ENCODE results near the gene PLA2G4E.
A peak's percentile ranks its signal among the peaks of the same experiment; 100 is the strongest.

Gene PLA2G4E

DNA sequence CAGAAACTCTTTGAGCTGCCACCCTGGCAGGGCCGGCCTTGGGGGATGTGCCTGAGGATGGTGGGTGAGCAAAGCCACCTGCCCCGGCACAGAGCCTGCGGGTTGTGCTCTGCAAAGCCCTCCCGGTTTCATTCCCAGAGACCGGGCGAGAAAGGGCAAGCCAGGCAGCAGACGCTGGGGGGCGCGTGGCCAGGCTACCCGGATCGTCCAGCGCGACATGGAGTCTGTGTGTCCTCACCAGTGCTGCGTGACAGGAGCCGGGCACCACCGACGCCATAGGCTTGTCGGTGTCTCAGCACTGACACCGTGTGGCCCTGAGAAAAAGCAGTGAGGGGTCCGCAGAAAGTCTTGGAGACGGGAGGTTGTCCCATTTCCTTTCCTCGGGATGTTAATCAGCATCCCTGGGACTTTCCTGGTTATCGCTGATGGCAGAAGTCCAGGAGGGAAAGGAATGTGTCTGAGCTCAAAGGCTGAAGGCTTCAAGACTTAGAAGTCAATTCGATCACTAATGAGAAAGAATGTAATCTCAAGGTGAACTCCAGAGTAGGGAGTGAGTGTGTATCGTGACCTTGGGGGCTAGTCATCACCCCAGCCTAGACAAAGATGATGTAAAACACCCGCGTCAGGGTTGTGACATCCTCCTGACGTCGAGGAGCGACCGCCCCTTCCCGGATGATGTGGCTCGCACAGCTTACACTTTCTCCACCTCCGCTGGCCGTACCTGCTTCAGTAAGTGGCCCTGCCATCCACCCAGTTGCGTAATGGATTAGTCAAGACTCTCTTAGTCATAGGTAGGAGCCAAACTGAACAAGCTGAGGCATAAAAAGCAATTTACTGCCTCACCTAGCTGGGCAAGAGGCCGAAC, 36.3 kb upstream of the PLA2G4E start:
- DNase-seq (ENCODE audit: insufficient read length, low spot score) (peak; percentile 45), FAIRE-seq (peak; percentile 80)
- no peak for TF ChIP-seq POLR2A (IDR thresholded peaks at IDR 0.05; ENCODE audit: low read depth, low read length)

DNA sequence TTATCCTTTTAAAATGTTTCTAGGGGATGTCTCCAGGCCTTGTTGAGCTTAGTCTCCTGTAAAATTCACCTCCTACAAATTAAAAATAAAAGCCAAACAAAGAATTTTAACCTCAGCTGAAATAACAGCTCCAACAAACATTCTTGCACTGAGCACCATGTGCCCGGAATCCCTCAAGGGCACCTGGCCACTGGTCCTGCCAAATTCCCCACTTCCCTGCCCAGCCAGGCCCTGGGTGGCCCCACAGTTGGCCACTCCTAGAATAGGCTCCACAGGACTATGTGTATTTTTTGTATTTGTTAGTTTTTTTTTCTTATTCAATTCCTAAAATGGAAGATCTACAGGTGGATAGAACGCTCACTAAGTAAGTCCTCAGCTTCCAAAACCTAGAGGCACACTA, 33.1 kb upstream of the PLA2G4E start:
- DNase-seq (ENCODE audit: insufficient read length, low spot score) (no peak), FAIRE-seq (no peak)
- TF ChIP-seq POLR2A (IDR thresholded peaks at IDR 0.05; ENCODE audit: low read depth, low read length) (no peak), POU2F2 (IDR thresholded peaks at IDR 0.05; ENCODE audit: low read depth, low read length) (no peak), PAX5 (IDR thresholded peaks at IDR 0.05; ENCODE audit: insufficient read depth, low read length, severe bottlenecking) (no peak), SPI1 (IDR thresholded peaks at IDR 0.05; ENCODE audit: low read depth, low read length) (no peak), TAF1 (IDR thresholded peaks at IDR 0.05; ENCODE audit: low read depth, low read length) (no peak), POLR2AphosphoS5 (IDR thresholded peaks at IDR 0.05; ENCODE audit: low read depth, low read length) (no peak)

DNA sequence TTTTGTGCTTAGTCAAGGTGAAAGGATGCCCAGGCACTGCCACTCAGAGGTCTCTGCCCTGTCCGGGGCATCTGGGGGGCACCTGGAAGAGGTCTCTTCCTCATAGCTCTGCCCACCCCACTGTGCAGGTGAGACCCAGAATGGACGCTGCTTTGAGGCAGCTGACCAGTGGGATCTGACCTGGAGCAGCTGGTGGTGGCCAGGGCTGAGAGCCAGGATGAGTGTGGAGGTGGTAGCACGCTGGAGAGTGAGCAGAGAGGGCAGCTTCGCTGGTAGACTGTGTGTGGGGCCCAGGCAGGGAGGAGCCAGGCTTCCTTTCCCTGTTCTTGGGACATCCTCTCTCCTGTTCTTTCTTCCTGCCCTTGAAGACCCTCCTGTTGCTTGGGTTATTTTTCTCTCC, 32.2 kb upstream of the PLA2G4E start:
- DNase-seq (ENCODE audit: insufficient read length, low spot score), result no peak
- TF ChIP-seq POU2F2 (IDR thresholded peaks at IDR 0.05; ENCODE audit: low read depth, low read length) (no peak), TAF1 (IDR thresholded peaks at IDR 0.05; ENCODE audit: low read depth, low read length) (no peak), POLR2A (IDR thresholded peaks at IDR 0.05; ENCODE audit: low read depth, low read length) (no peak), SPI1 (IDR thresholded peaks at IDR 0.05; ENCODE audit: low read depth, low read length) (no peak)
- no peak for FAIRE-seq

DNA sequence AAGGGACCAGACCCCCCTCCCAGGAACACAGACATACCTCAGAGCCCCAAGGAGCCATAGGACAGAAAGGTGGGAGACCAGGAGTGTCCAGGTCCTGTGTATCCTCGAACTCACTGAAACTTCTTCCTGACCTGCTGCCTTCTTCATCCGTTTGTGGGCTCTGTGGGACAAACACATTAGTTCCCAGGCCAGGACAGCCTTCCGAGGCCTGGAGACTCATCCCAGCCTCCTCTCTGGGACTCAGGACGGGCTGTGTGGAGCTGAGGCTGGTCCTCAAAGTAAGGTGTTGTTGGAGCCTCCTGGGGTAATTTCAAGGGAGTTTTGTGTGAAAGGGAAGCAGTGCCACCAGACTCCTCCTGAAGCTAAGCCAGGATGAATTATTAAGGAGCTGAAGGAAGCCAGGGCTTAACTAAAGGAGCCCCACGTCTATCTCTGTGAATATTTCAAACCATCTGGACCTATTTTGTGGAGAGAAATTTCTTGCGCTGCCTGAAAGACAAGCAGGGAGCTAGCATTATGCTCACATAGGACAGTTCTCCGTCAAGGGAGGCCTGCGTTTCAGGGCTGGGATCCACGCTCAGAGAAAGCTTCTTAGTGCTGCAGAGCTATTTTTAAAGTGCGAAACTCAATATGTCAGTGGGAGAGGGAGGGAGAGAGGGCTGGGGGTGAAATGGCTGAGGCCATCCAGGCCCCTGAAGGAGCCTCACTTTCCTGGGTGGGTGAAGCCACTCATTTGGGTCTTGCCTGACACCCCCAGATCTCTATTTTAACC, 29.8 kb upstream of the PLA2G4E start:
- FAIRE-seq (no peak), DNase-seq (ENCODE audit: insufficient read length, low spot score) (no peak)
- TF ChIP-seq POLR2A (IDR thresholded peaks at IDR 0.05; ENCODE audit: low read depth, low read length) (no peak), SPI1 (IDR thresholded peaks at IDR 0.05; ENCODE audit: low read depth, low read length) (no peak), POLR2AphosphoS5 (IDR thresholded peaks at IDR 0.05; ENCODE audit: low read depth, low read length) (no peak), TAF1 (IDR thresholded peaks at IDR 0.05; ENCODE audit: low read depth, low read length) (no peak), PAX5 (IDR thresholded peaks at IDR 0.05; ENCODE audit: insufficient read depth, low read length, severe bottlenecking) (no peak), POU2F2 (IDR thresholded peaks at IDR 0.05; ENCODE audit: low read depth, low read length) (no peak)

DNA sequence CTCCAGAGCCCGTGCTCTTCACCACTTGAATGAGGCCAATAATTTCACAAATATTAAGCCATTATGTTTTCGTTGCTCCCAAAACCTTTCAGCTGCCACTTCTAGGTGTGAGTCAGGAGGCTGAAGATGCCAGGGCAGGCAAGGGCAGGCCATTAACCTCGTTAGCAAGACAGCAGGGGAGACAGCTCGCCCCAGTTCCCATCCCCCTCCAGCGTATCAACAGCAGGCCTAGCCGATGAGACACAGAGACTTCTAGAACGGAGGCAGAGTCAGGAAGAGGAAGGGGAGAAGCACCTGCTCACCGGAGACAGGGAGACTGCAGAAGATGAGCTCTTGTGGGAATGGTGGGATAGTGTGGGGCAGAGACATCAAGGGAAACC, 28.0 kb upstream of the PLA2G4E start:
- FAIRE-seq (no peak), DNase-seq (ENCODE audit: insufficient read length, low spot score) (no peak)
- TF ChIP-seq POLR2AphosphoS5 (IDR thresholded peaks at IDR 0.05; ENCODE audit: low read depth, low read length) (no peak), PAX5 (IDR thresholded peaks at IDR 0.05; ENCODE audit: insufficient read depth, low read length, severe bottlenecking) (no peak), TAF1 (IDR thresholded peaks at IDR 0.05; ENCODE audit: low read depth, low read length) (no peak), SPI1 (IDR thresholded peaks at IDR 0.05; ENCODE audit: low read depth, low read length) (no peak), POLR2A (IDR thresholded peaks at IDR 0.05; ENCODE audit: low read depth, low read length) (no peak), POU2F2 (IDR thresholded peaks at IDR 0.05; ENCODE audit: low read depth, low read length) (no peak)

DNA sequence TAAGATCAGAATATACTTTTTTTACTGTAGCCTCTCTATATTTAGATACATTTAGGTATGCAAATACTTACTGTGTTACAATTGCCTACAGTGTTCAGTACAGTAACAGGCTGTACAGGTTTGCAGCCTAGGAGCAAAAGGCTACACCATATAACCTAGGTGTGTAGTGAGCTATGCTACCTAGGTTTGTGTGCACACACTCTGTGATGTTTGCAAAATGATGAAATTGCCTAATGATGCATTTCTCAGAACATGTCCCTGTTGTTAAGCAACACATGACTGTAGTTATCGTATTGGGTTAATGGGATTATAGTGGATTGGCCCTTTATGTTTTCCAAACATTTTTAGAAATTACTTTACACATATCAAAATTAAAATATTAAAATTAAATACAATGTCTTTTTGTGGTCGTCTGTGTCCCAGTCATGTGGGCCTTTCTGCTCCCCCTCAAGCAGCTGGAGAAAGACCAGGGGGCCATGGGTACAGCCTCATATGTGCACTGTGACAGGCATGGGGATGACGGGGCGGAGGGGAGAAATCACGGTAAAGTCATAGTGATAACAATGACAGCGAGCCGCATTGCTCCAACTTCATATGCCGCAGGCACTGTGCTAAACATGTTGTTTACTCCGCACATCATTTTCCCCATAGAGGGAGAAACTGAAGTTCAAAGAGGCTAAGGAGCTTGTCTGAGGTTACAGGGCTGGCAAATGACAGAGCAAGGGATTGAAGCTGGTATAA, 27.4 kb upstream of the PLA2G4E start:
- TF ChIP-seq POU2F2 (IDR thresholded peaks at IDR 0.05; ENCODE audit: low read depth, low read length) (no peak), TAF1 (IDR thresholded peaks at IDR 0.05; ENCODE audit: low read depth, low read length) (no peak), POLR2A (IDR thresholded peaks at IDR 0.05; ENCODE audit: low read depth, low read length) (no peak), PAX5 (IDR thresholded peaks at IDR 0.05; ENCODE audit: insufficient read depth, low read length, severe bottlenecking) (no peak), POLR2AphosphoS5 (IDR thresholded peaks at IDR 0.05; ENCODE audit: low read depth, low read length) (no peak), SPI1 (IDR thresholded peaks at IDR 0.05; ENCODE audit: low read depth, low read length) (no peak)
- FAIRE-seq, result no peak
- DNase-seq (ENCODE audit: insufficient read length, low spot score), result no peak

DNA sequence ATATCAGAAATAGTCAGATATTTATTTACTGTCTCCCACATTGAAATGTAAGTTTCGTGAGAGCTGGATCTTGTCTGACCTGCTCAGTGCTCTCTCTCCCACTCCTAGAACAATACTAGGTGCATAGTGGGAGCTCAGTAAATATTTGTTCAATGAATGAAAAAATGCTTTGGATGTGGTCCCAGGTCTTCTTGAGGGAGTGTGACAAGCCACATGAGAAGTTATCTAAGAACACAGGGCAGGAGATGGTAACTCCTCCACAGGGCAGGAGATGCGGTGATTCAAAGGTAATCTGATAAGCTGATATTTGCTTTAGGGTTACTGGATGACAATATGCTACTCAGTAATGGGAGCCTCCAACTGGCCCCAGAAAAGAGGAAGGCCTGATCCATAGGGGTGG, 25.8 kb upstream of the PLA2G4E start:
- TF ChIP-seq POU2F2 (IDR thresholded peaks at IDR 0.05; ENCODE audit: low read depth, low read length), result no peak
- no peak for TF ChIP-seq POLR2AphosphoS5 (IDR thresholded peaks at IDR 0.05; ENCODE audit: low read depth, low read length)
- DNase-seq (ENCODE audit: insufficient read length, low spot score), result no peak
- no peak for FAIRE-seq

DNA sequence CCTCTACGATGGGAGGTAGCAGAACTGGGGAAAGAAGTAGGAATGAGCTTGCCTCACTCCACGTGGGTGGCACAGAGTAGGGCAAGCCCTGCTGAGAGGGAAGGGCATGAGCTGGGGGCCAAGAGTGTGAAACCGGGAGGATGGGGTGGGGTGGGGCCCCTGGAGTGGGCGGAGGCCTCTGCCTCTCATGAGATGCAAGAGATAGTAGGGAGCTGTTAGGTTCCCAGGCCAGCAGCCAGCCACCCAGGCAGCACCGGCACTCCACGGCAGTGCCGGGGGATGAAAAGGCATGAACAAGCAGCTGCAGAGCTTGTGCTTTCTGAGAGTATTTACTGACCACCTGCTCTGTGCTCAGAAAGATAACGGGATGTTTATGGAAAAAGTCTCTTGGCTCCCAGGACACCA, 24.4 kb upstream of the PLA2G4E start:
- TF ChIP-seq SPI1 (IDR thresholded peaks at IDR 0.05; ENCODE audit: low read depth, low read length) (no peak), POLR2A (IDR thresholded peaks at IDR 0.05; ENCODE audit: low read depth, low read length) (no peak), POU2F2 (IDR thresholded peaks at IDR 0.05; ENCODE audit: low read depth, low read length) (no peak), POLR2AphosphoS5 (IDR thresholded peaks at IDR 0.05; ENCODE audit: low read depth, low read length) (no peak), TAF1 (IDR thresholded peaks at IDR 0.05; ENCODE audit: low read depth, low read length) (no peak), PAX5 (IDR thresholded peaks at IDR 0.05; ENCODE audit: insufficient read depth, low read length, severe bottlenecking) (no peak)
- FAIRE-seq, result no peak
- DNase-seq (ENCODE audit: insufficient read length, low spot score), result no peak

DNA sequence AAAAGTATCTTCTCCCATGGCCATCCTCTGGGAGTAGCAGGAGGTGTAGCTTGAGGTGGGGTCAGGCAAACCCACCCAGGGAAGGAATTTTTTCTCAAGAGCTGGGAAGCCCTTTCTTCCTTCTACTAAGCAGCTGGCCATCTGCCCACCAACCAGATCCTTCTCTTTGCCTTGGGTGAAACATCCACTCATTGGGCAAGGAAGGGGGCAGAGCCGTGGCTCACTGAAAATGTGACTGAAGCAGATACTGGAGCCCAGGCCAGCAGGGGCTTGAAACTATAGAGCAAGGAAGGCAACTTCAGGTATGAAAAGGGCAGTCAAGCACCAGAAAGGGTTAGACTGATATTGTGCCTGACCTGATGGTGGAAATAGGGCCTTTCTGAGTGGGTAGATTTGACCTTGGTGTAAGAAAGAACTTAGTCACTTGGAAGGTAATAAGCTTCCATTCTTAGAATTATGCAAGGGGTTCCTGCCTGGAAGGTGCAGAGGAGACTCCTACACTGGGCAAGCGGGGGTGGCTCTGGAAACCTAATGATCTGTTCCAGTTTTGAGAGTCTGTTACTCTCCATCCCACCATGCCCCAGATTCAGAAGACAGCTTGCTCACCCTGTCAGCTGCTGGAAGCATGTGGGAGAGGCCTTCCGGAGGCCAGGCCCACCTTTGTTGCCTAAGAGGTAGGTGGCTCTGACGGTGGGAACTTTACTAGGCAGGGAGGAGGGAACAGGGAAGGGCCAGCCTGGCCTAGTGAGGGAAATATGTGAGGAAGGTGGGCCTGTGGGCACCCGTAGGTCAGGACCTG, 22.0 kb upstream of the PLA2G4E start:
- DNase-seq (ENCODE audit: insufficient read length, low spot score) (no peak), FAIRE-seq (no peak)
- no peak for TF ChIP-seq TAF1 (IDR thresholded peaks at IDR 0.05; ENCODE audit: low read depth, low read length)
- no peak for TF ChIP-seq POLR2AphosphoS5 (IDR thresholded peaks at IDR 0.05; ENCODE audit: low read depth, low read length)
- TF ChIP-seq POLR2A (IDR thresholded peaks at IDR 0.05; ENCODE audit: low read depth, low read length), result no peak
- TF ChIP-seq SPI1 (IDR thresholded peaks at IDR 0.05; ENCODE audit: low read depth, low read length), result no peak
- no peak for TF ChIP-seq PAX5 (IDR thresholded peaks at IDR 0.05; ENCODE audit: insufficient read depth, low read length, severe bottlenecking)
- TF ChIP-seq POU2F2 (IDR thresholded peaks at IDR 0.05; ENCODE audit: low read depth, low read length), result no peak
